ENCODE data around the gene ZNF83. TPM values are rescaled to one million over a fixed set of nuclear protein-coding genes. Genes with fewer than 3 reads are reported as not detected.

Gene ZNF83
- total RNA-seq (2022; extraction: Qiagen RNA extraction; ENCODE audit: low read depth) = 0.07 to 0.28 TPM (median 0.17 TPM) in 4 of 5 replicates, not detected in the other

GRCh38 chr19:52637718-52638585 is at the start of gene ZNF83:
Gene ZNF83, minus strand, starts transcription at chr19:52638355.

GRCh38 chr19:52570000-52570861 is 67.9 kb downstream of the ZNF83 start, which contains the start of gene ZNF701:
Gene ZNF701, plus strand, starts transcription at chr19:52570287. Its CDS starts 3,861 bp downstream, at chr19:52574148.

Other genes with a start within 250 kb of the ZNF83 start
- gene ZNF528, start 240.5 kb downstream of the ZNF83 start, total RNA-seq (2022; extraction: Qiagen RNA extraction; ENCODE audit: low read depth) = 0.15 to 0.50 TPM (median 0.31 TPM) in 5 replicates
- not detected in 5 replicates for gene ZNF534, start 209.2 kb downstream of the ZNF83 start, total RNA-seq (2022; extraction: Qiagen RNA extraction; ENCODE audit: low read depth)
- gene ZNF578, start 184.8 kb downstream of the ZNF83 start, total RNA-seq (2022; extraction: Qiagen RNA extraction; ENCODE audit: low read depth) = not detected in 5 replicates
- 0.03 to 0.65 TPM (median 0.17 TPM) in 4 of 5 replicates, not detected in the other for gene ZNF808, start 110.7 kb downstream of the ZNF83 start, total RNA-seq (2022; extraction: Qiagen RNA extraction; ENCODE audit: low read depth)
- gene ZNF701, start 68.1 kb downstream of the ZNF83 start, total RNA-seq (2022; extraction: Qiagen RNA extraction; ENCODE audit: low read depth) = 0.04 to 0.17 TPM (median 0.14 TPM) in 4 of 5 replicates, not detected in the other
- gene ZNF611, start 96.7 kb upstream of the ZNF83 start, total RNA-seq (2022; extraction: Qiagen RNA extraction; ENCODE audit: low read depth) = 2.0 to 3.9 TPM (median 2.5 TPM) in 5 replicates
- gene ZNF600, start 148.4 kb upstream of the ZNF83 start, total RNA-seq (2022; extraction: Qiagen RNA extraction; ENCODE audit: low read depth) = 0.18 to 0.33 TPM (median 0.25 TPM) in 4 of 5 replicates, not detected in the other
- gene ZNF28, start 183.3 kb upstream of the ZNF83 start, total RNA-seq (2022; extraction: Qiagen RNA extraction; ENCODE audit: low read depth) = 0.42 to 2.6 TPM (median 1.7 TPM) in 5 replicates
- 0.44 to 1.1 TPM (median 0.58 TPM) in 5 replicates for gene ZNF468, start 219.3 kb upstream of the ZNF83 start, total RNA-seq (2022; extraction: Qiagen RNA extraction; ENCODE audit: low read depth)

Measured in A549 treated with CpdA at 1 μM for 4 hours (cell line).